GM08714 (cell line): Measurements from ENCODE around the gene CEP85L.

Source experiments
- H3K4me3 ChIP-seq: fragments of 200-500 bp; sonication (Bioruptor generic); 2 replicates; pipeline ENCODE4 v1.5.1; 2014; ENCODE audit warnings: mild to moderate bottlenecking, low read length, inconsistent platforms
- ZNF274 ChIP-seq: IDR thresholded peaks from 2 replicates; pipeline ENCODE4 v1.6.1; 2012; ENCODE audit warnings: mild to moderate bottlenecking, low read depth, low read length

Gene CEP85L

DNA sequence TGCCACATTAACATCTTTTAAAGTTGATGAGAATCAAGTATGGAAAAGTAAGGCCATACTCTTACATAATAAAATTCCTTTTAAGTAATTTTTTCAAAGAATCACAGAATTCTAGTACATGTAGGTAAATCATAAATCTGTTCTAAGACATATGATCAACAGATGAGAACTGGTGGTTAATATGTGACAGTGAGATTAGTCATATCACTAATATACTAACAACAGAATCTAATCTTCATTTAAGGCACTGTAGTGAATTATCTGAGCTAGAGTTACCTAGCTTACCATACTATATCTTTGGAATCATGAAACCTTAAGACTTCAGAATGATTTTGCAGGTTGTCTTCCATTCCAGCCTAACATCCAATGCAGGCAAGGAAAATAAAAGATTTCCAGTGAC, 91.7 kb downstream of the CEP85L start:
- H3K4me3 ChIP-seq: no peak overlapping the region
- no peak for TF ChIP-seq ZNF274

GRCh38 chr6:118558464-118559217, 92.8 kb downstream of the CEP85L start:
- TF ChIP-seq ZNF274: no peak
- H3K4me3 ChIP-seq: no peak overlapping the region; the same call in 1 of the 2 replicates

- H3K4me3 ChIP-seq: no peak overlapping the region
- TF ChIP-seq ZNF274: no peak
Measured at GRCh38 chr6:118554698-118555097, 96.7 kb downstream of the CEP85L start.

- TF ChIP-seq ZNF274: no peak
- H3K4me3 ChIP-seq: no peak overlapping the region
Measured at GRCh38 chr6:118553132-118553531, 98.3 kb downstream of the CEP85L start.

- no peak overlapping the region for H3K4me3 ChIP-seq
- TF ChIP-seq ZNF274: no peak
Measured at GRCh38 chr6:118551063-118552053, 100.0 kb downstream of the CEP85L start.

DNA sequence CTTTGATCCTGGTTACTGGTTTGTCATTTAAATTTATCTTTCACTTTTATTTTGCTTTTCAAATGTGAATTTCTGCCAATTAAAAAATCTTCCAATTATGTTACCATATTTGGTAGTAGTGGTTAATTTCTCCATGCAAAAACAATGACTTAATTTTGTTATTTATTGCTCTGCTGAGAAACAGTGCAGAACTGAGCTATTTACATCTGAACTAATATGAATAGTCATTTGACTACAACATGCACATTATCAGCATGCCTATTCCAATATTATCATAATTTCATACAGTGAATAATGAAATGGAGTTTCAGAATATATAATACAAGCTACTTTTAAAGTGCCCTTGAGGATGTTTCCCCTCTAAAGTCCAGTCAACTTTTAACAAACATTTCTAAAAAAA, 102.8 kb downstream of the CEP85L start:
- no peak overlapping the region for H3K4me3 ChIP-seq
- no peak for TF ChIP-seq ZNF274

GRCh38 chr6:118548136-118548535, 103.3 kb downstream of the CEP85L start, which contains the start of gene PLN:
PLN (plus strand) TSS chr6:118548296; CDS start chr6:118558922, 10,626 bp downstream.
- TF ChIP-seq ZNF274: no peak
- H3K4me3 ChIP-seq: no peak within 1 kb of the TSS

DNA sequence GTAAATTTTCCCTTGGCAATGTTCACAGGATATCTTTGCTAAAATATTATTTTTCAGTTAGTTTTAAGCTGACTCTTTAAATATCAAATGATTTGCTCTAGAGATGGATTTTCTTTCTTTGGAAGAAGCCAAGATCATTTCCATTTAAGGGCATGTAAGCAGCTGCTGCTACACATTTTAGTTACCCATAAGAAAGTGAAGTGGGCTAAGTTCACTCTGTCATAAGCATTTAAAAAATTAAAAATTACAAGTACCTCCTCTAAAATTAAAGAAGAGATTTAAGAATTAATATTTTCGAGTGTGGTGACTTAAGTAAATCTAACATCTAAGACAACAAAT, 104.5 kb downstream of the CEP85L start:
- H3K4me3 ChIP-seq: no peak overlapping the region
- no peak for TF ChIP-seq ZNF274

DNA sequence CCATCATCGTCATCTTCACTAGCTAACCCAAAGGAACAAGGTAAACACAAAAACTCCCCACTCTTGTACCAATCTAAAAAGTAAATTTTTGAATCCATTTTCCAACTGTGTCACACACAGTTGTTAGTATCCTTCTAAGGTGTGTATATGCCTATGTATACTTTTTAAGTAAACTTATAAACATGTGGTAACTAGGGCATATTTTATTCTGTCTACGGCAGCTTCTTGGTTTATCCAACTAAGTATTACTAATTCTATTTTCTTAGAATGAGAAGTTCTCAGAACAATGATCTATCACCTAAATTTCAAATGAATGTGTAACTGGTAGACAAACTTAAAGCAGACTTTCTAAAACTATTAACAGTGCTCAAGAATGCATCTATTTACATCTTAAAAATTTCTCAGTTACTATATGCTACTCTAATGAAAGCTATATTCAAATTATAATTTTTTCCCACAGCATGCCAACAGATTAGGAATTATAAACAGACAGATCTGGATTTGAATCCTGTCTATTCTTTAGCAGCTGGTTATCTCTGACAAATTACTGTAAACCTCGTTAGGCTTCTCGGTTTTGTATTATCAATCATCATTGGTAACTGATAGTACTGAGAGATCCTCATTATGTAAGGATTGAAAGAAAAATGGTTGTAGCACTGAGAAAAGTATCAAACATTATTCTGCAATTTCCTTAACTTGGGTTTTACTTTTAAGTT, 105.1 kb downstream of the CEP85L start:
- no peak for TF ChIP-seq ZNF274

DNA sequence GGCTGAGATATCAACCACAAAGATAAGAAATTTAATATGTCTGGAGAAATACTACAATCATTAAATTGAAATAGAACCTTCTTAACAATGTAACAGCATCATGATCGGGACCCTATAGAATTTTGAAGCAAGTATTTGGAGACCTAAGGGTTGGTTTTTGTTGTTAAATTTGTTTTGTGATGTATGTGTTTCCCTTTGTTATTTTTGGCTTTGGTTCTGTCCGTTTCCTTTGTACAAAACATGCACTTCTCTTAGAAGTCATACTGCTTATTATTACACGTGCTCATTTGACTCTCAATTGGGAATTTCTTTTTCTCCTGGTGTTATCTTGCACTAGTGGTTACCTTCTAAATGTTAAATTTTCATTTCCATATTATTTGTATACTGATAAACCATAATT, 107.3 kb downstream of the CEP85L start:
- H3K4me3 ChIP-seq: no peak overlapping the region
- no peak for TF ChIP-seq ZNF274

More for the DNA sequence above, 105.1 kb downstream of the CEP85L start:
- no peak overlapping the region for H3K4me3 ChIP-seq

DNA sequence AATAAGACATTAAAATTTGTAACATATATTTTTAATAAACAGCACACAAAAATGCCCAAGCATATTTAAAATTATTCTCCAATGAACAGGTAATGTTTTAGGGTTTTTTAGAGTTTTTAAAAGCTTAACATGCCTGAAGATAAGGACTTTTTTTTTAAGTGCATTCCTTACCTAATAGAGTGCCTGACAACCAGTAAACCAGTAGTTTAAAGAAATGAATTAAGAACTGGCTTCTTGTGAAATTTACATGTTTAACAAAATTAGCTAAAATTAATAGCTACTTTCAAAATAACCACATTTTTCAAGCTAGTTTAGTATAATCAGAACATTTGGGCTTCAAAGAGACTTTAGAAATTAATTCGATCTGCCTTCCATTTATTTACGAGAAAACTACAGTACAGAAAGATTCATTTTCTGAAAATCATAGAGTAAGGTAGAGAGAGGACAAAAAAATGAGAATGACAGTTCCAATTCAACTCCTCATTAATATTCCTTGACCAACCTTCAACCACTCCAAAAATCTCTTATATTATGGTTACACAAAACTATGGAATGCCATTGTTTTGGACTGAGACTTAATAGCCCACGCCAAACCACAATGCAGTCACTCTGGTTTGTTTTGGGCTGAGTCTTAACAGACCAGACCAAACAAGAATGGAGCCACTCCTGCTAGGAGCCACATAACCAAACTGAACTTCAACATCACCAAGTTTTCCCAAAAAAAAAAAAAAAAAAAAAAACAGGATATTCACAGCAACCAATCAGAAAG, 109.0 kb downstream of the CEP85L start:
- H3K4me3 ChIP-seq: no peak overlapping the region
- no peak for TF ChIP-seq ZNF274

GRCh38 chr6:118537574-118537973, 113.8 kb downstream of the CEP85L start:
- TF ChIP-seq ZNF274: no peak
- H3K4me3 ChIP-seq: no peak overlapping the region

DNA sequence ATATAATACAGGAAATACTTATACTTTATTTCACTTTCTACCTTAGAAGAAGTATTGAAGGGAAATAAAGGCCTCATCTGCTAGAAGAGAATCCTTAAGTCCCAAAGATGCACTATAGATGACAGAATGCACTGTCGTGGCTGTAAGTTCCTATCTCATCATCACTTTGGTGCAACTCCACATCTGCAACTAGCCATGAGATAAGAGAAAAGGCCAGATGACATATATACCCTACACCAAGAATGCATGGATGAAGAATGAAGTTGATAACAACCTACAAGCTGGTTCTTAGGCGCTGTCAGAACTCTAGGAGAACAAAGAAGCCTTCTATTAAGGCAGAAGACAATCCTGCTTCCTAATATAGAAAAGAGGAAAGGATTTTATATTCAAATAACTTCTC, 114.9 kb downstream of the CEP85L start:
- no peak overlapping the region for H3K4me3 ChIP-seq
- no peak for TF ChIP-seq ZNF274

DNA sequence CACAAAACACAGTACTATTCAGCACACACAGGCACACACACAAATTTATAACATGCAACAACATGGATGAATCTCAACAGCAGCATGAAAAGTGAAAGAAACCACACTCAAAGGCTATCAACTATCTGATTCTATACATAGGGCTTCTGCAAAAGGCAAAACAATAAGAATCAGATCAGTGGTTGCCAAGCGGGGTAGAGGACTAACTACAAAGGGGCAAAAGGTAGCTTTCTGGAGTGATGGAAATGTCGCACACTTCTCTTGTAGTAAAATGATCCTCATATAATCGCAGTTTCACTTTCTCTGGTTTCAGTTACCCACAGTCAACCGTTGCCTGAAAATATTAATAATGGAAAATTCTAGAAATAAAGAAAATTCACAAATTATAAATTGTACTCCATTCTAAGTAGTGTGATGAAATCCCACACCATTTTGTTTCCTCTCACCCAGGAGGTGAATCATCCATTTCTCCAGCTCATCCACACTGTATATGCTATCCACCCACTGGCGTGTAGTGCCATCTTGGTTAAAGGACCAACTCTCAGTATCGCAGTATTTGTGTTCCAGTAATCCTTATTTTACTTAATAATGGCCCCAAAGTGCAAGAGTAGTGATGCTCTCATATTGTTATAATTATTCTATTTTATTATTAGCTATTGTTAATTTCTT, 116.1 kb downstream of the CEP85L start:
- TF ChIP-seq ZNF274: no peak

More for the DNA sequence above, 116.1 kb downstream of the CEP85L start:
- no peak overlapping the region for H3K4me3 ChIP-seq
